Hepatocyte (in vitro differentiated cells): ENCODE results near the gene SEPTIN10. TPM values are rescaled to one million over a fixed set of nuclear protein-coding genes. Genes with fewer than 3 reads are reported as not detected.

ENCODE experiments used
- DNase-seq: peaks from one replicate; pipeline ENCODE4 v3.0.0-alpha.2; 2016; ENCODE audit warnings: low spot score
- H2AFZ ChIP-seq: fragments of 200-600 bp; sonication (generic); 2 replicates; pipeline ENCODE4 v1.6.0; 2016; ENCODE audit warnings: antibody characterized with exemption, mild to moderate bottlenecking
- H3K27ac ChIP-seq: fragments of 200-600 bp; sonication (generic); 2 replicates; pipeline ENCODE4 v1.5.1; 2016; ENCODE audit warnings: mild to moderate bottlenecking
- H3K27me3 ChIP-seq: fragments of 200-600 bp; sonication (generic); 2 replicates; pipeline ENCODE4 v1.6.1; 2016
- H3K36me3 ChIP-seq: fragments of 200-600 bp; sonication (generic); replicated peaks from 2 replicates; pipeline ENCODE4 v1.5.1; 2016; ENCODE audit warnings: low read depth; ENCODE audit not compliant: insufficient read depth
- H3K4me1 ChIP-seq: fragments of 200-600 bp; sonication (generic); 2 replicates; pipeline ENCODE4 v1.5.1; 2016; ENCODE audit warnings: mild to moderate bottlenecking, moderate library complexity; ENCODE audit not compliant: insufficient read depth
- H3K4me2 ChIP-seq: fragments of 200-600 bp; sonication (generic); 2 replicates; pipeline ENCODE4 v1.6.0; 2016
- H3K4me3 ChIP-seq: fragments of 200-600 bp; sonication (generic); 2 replicates; pipeline ENCODE4 v1.5.1; 2016; ENCODE audit warnings: mild to moderate bottlenecking
- H3K79me2 ChIP-seq: fragments of 200-600 bp; sonication (generic); 2 replicates; pipeline ENCODE4 v1.6.0; 2017; ENCODE audit warnings: mild to moderate bottlenecking
- H3K9me2 ChIP-seq: fragments of 200-600 bp; sonication (generic); replicated peaks from 2 replicates; pipeline ENCODE4 v1.6.0; 2017; ENCODE audit warnings: mild to moderate bottlenecking; ENCODE audit not compliant: insufficient read depth
- H3K9me3 ChIP-seq: fragments of 200-600 bp; sonication (generic); 2 replicates; pipeline ENCODE4 v1.5.1; 2016; ENCODE audit warnings: low read depth, mild to moderate bottlenecking
- H4K20me1 ChIP-seq: fragments of 200-600 bp; sonication (generic); 2 replicates; pipeline ENCODE4 v1.6.0; 2016; ENCODE audit warnings: mild to moderate bottlenecking; ENCODE audit not compliant: insufficient read depth, poor library complexity, severe bottlenecking
- CTCF ChIP-seq: fragments of 200-600 bp; sonication (generic); IDR thresholded peaks from 2 replicates; pipeline ENCODE4 v1.5.1; 2016; ENCODE audit warnings: antibody characterized with exemption, mild to moderate bottlenecking; ENCODE audit not compliant: poor library complexity
- EZH2 ChIP-seq: fragments of 200-600 bp; sonication (generic); IDR thresholded peaks from 2 replicates; pipeline ENCODE4 v1.6.1; 2016; ENCODE audit warnings: antibody characterized with exemption, mild to moderate bottlenecking, borderline replicate concordance
- EZH2phosphoT487 ChIP-seq: fragments of 200-600 bp; sonication (generic); IDR thresholded peaks from one replicate; pipeline ENCODE4 v1.6.1; 2018; ENCODE audit warnings: antibody characterized with exemption, mild to moderate bottlenecking, low read depth, moderate library complexity; ENCODE audit not compliant: unreplicated experiment, severe bottlenecking
- WGBS: methylation state at CpG from one replicate; pipeline ENCODE4 v1.1.6; 2016; ENCODE audit warnings: low lambda C conversion rate; ENCODE audit errors: missing lambda C conversion rate; 5-methylcytosine and 5-hydroxymethylcytosine counted together
- polyA plus RNA-seq: library from polyadenylated mRNA; unstranded; fragments of >200 nt; fragmentation: Nextera tagmentation; extraction: Ambion mirVana; gene quantifications from 2 replicates; pipeline ENCODE4 v1.2.1, GENCODE V29; 2016
- total RNA-seq: library from RNA; depleted of rRNA; stranded (reverse); fragments of >200 nt; gene quantifications from 2 replicates; pipeline ENCODE4 v1.2.3, GENCODE V29; 2014

Gene SEPTIN10
- total and polyA plus RNA-seq, 2 experiments from 2014 or later, result 38.7 to 58.7 TPM

DNA sequence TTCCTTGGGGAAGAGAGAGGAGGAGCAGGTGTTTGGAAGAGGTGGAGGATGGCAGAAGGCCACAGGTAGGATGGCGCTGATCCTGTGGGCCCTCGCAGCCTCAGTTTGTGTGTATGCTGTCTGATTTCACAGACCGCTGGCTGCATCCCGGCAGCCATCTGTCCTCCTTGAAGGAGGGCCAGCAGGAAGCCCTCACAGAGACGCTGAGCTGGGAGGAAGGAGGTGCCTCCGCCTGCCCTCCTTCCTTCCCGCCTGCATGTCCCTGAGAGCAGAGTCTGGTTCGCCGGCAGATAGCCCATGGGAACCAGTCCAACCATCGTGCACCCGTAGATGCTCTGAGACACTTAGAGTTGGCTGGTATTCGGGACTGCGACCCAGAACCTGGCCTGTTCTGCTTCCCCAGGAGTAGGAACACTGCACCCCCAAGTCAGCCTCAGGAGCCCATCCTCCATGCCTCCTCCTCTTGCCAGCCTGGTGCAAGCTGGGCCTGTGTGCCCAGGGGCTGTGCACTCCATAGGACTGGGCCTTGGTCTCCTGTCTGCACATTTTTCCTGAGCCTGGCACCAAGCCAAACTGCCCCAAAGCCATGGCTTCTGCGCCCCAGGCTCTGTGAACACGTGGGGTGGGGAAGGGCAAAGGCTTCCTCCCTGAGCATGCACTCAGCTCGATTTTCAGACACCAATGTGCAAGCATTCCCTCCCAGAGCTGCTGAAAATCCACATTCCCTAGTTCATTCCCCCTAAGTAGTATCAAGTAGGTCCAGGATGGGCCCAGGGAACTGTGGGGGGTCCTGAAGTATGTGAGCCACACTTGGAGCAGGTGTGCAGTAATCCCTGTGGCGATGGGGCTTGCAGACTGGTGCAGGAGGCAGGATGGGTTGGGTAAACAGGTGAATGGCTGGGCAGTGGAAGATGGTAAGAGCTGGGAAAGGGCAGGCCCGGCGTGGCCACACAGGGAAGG is 115.6 kb downstream of the SEPTIN10 start:
- Histone ChIP-seq H3K27me3 (no peaks in the 10 kb centered on the region), H3K9me2 (no peaks in the 10 kb centered on the region), H3K79me2 (no peaks in the 10 kb centered on the region), H2AFZ (no peak overlapping the region), H3K9me3 (no peaks in the 10 kb centered on the region), H4K20me1 (no peaks in the 10 kb centered on the region), H3K4me2 (no peak overlapping the region), H3K4me3 (no peak overlapping the region), H3K36me3 (no peaks in the 10 kb centered on the region), H3K27ac (no peak overlapping the region), H3K4me1 (peaks cover 14% of the 10 kb centered on the region)
- TF ChIP-seq EZH2 (no peak), EZH2phosphoT487 (no peak), CTCF (no peak)
- WGBS, result 74% methylated on average over 19 of the region's 19 CpGs
- no peak for DNase-seq

DNA sequence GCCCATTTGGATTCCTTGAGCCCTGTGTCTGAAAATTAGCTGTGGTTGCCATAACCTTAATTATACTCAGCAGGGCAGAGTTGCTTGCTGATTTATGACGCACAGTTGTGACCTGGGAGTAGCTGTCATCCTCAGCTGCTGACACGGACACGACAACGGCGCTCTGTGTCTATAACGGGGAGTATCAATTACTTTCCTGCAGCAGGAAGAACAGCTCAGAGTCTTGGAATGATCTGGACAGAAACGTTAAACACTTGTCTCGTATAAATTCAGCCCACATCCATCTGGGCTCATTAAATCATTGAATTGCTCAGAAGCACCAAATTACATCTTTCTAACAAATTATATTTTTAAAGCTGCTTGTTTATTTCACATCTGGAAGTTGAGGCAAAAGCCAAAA is 116.3 kb downstream of the SEPTIN10 start:
- no peak overlapping the region for H3K4me2 ChIP-seq
- no peaks in the 10 kb centered on the region for H4K20me1 ChIP-seq
- H3K4me1 ChIP-seq, result peaks cover 14% of the 10 kb centered on the region
- WGBS, result 37% methylated on average over 8 of the region's 8 CpGs
- no peak for DNase-seq
- no peak overlapping the region for H2AFZ ChIP-seq
- H3K36me3 ChIP-seq, result no peaks in the 10 kb centered on the region
- no peaks in the 10 kb centered on the region for H3K79me2 ChIP-seq
- no peak overlapping the region for H3K27ac ChIP-seq
- no peak overlapping the region for H3K4me3 ChIP-seq
- TF ChIP-seq CTCF, result no peak
- H3K27me3 ChIP-seq, result no peaks in the 10 kb centered on the region
- no peaks in the 10 kb centered on the region for H3K9me2 ChIP-seq
- H3K9me3 ChIP-seq, result no peaks in the 10 kb centered on the region

GRCh38 chr2:109494351-109494750 is 119.4 kb downstream of the SEPTIN10 start:
- Histone ChIP-seq H4K20me1 (no peaks in the 10 kb centered on the region), H3K36me3 (no peaks in the 10 kb centered on the region), H3K27ac (no peak overlapping the region), H3K27me3 (no peaks in the 10 kb centered on the region), H3K4me2 (no peak overlapping the region), H2AFZ (no peak overlapping the region), H3K9me3 (no peaks in the 10 kb centered on the region), H3K9me2 (no peaks in the 10 kb centered on the region), H3K79me2 (no peaks in the 10 kb centered on the region), H3K4me3 (no peak overlapping the region), H3K4me1 (peaks cover 5% of the 10 kb centered on the region)
- WGBS, result 88% methylated on average over 3 of the region's 3 CpGs
- no peak for DNase-seq
- TF ChIP-seq EZH2phosphoT487 (no peak), EZH2 (no peak), CTCF (no peak)
